Neuron (in vitro differentiated cells): Measurements from ENCODE around the gene UNC5B.

Source experiments
- H2AFZ ChIP-seq: one replicate; pipeline ENCODE4 v1.6.1; 2013; ENCODE audit warnings: low read depth, mild to moderate bottlenecking, inconsistent platforms, low read length, moderate library complexity
- H3K27me3 ChIP-seq: one replicate; pipeline ENCODE4 v1.6.1; 2013; ENCODE audit warnings: low read length; ENCODE audit not compliant: insufficient read depth
- H3K36me3 ChIP-seq: one replicate; pipeline ENCODE4 v1.6.1; 2013; ENCODE audit warnings: low read length; ENCODE audit not compliant: insufficient read depth
- H3K4me1 ChIP-seq: one replicate; pipeline ENCODE4 v1.6.1; 2013; ENCODE audit warnings: low read length; ENCODE audit not compliant: insufficient read depth
- H3K4me3 ChIP-seq: 2 replicates; pipeline ENCODE4 v1.5.1; 2013; ENCODE audit warnings: mild to moderate bottlenecking, low read length, moderate library complexity
- H3K9me3 ChIP-seq: one replicate; pipeline ENCODE4 v1.6.1; 2013; ENCODE audit warnings: low read length

The UNC5B gene

DNA sequence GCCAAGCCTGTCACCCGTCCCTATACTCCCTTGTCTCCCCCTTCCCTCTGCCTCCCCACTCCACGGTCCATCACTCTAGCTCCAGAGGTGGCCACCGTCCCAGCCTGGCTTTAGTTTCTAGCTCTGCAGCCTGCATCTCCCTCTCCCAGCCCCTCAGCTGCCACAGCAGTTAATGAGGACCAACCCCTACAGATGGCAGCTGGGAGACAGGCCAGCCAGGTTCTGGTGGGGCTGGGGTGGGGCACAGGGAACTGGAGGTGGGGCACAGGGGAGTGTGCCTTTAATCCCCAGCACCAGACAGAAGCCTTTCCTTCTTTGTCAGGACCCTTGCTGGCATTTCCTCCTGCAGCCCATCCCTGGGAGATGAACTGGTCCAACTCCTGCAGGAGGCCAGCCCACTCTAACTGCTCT is 21.1 kb downstream of the UNC5B start:
- no peaks in the 10 kb centered on the region for H3K36me3 ChIP-seq
- H3K9me3 ChIP-seq = no peaks in the 10 kb centered on the region
- no peak overlapping the region for H2AFZ ChIP-seq
- H3K4me1 ChIP-seq = no peaks in the 10 kb centered on the region
- H3K4me3 ChIP-seq = no peak overlapping the region
- peaks cover 30% of the 10 kb centered on the region for H3K27me3 ChIP-seq

DNA sequence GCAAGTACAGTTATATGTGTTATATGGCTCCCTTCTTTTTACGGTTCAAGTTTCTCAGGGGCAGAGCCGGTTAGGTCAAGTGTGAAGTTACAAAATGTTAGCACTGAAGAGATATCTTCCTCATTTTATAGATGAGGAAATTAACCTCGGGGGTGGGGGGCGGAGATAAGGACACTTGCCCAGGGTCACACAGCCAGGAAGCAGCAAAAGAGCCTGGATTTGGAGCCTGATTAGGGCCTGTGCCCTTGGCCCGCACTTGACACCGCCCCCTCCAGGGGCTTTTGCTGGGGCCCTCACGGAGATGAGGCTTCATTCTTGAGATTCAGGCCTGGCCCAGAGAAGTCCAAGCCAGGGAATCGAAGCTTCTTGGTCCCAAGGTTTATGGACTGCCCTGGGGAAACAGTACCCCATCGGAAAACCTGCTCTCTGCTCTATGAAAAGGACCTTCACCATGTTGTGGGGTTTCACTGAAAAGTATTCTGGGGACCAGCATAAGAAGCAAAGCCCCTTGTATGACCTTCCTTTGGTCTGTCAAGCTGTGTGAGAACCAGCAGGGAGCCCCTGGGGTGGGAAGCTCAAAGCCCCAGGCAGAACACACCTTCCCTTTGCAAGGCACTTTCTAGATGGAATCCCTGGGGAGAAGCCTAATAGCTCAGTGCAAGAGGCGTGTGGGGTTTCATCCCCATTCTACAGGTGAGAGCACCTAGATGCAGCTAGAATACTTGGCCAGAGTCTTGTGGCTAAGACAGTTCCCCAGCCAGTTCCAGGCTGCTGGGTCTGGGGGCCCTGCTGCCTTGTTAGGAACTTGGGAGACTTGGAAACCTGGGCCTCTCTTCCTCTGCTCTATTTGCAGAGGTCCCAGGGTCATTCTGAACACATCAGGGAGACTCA is 21.9 kb downstream of the UNC5B start:
- H3K36me3 ChIP-seq = no peaks in the 10 kb centered on the region
- no peaks in the 10 kb centered on the region for H3K9me3 ChIP-seq
- H2AFZ ChIP-seq = no peak overlapping the region
- H3K27me3 ChIP-seq = peaks cover 30% of the 10 kb centered on the region
- no peak overlapping the region for H3K4me3 ChIP-seq
- no peaks in the 10 kb centered on the region for H3K4me1 ChIP-seq

GRCh38 chr10:71234970-71235685 is 22.8 kb downstream of the UNC5B start:
- Histone ChIP-seq H3K4me3 (no peak overlapping the region), H3K27me3 (peaks cover 30% of the 10 kb centered on the region)

GRCh38 chr10:71235808-71236207 is 23.4 kb downstream of the UNC5B start:
- Histone ChIP-seq H3K4me1 (no peaks in the 10 kb centered on the region), H3K36me3 (no peaks in the 10 kb centered on the region), H2AFZ (no peak overlapping the region), H3K4me3 (no peak overlapping the region), H3K9me3 (no peaks in the 10 kb centered on the region), H3K27me3 (peaks cover 34% of the 10 kb centered on the region)

More at GRCh38 chr10:71234970-71235685, 22.8 kb downstream of the UNC5B start:
- no peaks in the 10 kb centered on the region for H3K9me3 ChIP-seq
- H3K36me3 ChIP-seq = no peaks in the 10 kb centered on the region
- no peak overlapping the region for H2AFZ ChIP-seq
- no peaks in the 10 kb centered on the region for H3K4me1 ChIP-seq

- Histone ChIP-seq H3K4me3 (no peak overlapping the region), H3K4me1 (no peaks in the 10 kb centered on the region), H3K9me3 (no peaks in the 10 kb centered on the region), H3K36me3 (no peaks in the 10 kb centered on the region), H2AFZ (no peak overlapping the region), H3K27me3 (peaks cover 34% of the 10 kb centered on the region)
These were observed 23.9 kb downstream of the UNC5B start for GRCh38 chr10:71236286-71236685.

GRCh38 chr10:71236822-71237682 is 24.7 kb downstream of the UNC5B start:
- H3K4me3 ChIP-seq = no peak overlapping the region
- H3K27me3 ChIP-seq = peaks cover 34% of the 10 kb centered on the region
- H3K36me3 ChIP-seq = no peaks in the 10 kb centered on the region
- H2AFZ ChIP-seq = no peak overlapping the region
- H3K9me3 ChIP-seq = no peaks in the 10 kb centered on the region
- H3K4me1 ChIP-seq = no peaks in the 10 kb centered on the region

- no peaks in the 10 kb centered on the region for H3K4me1 ChIP-seq
- H3K4me3 ChIP-seq = no peak overlapping the region
- H3K27me3 ChIP-seq = peaks cover 28% of the 10 kb centered on the region
- no peak overlapping the region for H2AFZ ChIP-seq
- no peaks in the 10 kb centered on the region for H3K36me3 ChIP-seq
- H3K9me3 ChIP-seq = no peaks in the 10 kb centered on the region
These were observed 25.7 kb downstream of the UNC5B start for GRCh38 chr10:71237843-71238623.

GRCh38 chr10:71238626-71239025 is 26.3 kb downstream of the UNC5B start:
- no peak overlapping the region for H3K4me3 ChIP-seq
- peaks cover 25% of the 10 kb centered on the region for H3K27me3 ChIP-seq
- no peaks in the 10 kb centered on the region for H3K4me1 ChIP-seq
- no peak overlapping the region for H2AFZ ChIP-seq
- H3K9me3 ChIP-seq = no peaks in the 10 kb centered on the region
- H3K36me3 ChIP-seq = no peaks in the 10 kb centered on the region

GRCh38 chr10:71239131-71239915 is 27.0 kb downstream of the UNC5B start:
- H3K4me3 ChIP-seq = no peak overlapping the region
- no peaks in the 10 kb centered on the region for H3K4me1 ChIP-seq
- H3K9me3 ChIP-seq = no peaks in the 10 kb centered on the region
- no peak overlapping the region for H2AFZ ChIP-seq
- H3K36me3 ChIP-seq = no peaks in the 10 kb centered on the region
- peaks cover 22% of the 10 kb centered on the region for H3K27me3 ChIP-seq

DNA sequence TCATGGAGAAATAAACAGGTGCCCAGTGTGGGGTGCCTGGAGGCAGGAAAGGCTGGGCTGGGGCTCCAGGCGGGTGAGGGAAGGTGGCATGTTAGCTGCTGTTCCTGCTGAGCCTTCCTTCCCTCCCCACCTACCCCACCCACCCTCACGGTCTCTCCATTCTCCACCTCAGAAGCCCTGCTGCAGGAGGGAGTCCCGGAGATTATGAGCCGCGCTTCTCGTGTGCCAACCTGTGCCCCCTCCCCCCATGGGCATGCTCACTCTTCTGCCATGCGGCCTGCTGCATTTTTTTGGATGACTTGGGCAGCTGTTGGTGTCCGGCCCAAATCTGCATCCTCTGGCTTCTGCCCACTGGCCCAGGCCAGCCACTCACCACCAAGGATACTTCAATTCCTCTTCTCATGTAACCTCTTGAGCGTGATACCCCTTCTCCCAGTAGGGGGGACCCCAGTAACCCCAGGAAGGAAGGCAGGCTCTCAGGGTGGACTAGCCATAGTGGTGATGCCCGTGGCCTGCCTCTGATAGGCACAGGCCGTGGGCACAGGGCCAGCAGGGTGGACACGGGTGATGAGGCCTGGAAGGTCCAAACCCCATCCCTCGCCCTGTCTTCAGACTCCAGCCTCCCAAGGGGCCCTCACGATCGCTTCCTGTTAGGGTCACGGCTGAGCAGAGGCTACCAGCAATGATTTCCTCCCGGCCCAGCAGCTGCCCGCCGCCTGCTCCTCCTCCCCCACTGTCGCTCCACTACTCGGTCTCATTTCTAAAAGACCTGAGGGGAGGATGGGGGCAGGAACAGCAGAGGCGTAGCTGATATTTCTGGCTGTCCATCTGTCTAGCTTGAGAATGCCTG is 27.8 kb downstream of the UNC5B start:
- Histone ChIP-seq H3K9me3 (no peaks in the 10 kb centered on the region), H3K27me3 (peaks cover 15% of the 10 kb centered on the region), H3K36me3 (no peaks in the 10 kb centered on the region), H2AFZ (no peak overlapping the region), H3K4me3 (no peak overlapping the region), H3K4me1 (no peaks in the 10 kb centered on the region)

DNA sequence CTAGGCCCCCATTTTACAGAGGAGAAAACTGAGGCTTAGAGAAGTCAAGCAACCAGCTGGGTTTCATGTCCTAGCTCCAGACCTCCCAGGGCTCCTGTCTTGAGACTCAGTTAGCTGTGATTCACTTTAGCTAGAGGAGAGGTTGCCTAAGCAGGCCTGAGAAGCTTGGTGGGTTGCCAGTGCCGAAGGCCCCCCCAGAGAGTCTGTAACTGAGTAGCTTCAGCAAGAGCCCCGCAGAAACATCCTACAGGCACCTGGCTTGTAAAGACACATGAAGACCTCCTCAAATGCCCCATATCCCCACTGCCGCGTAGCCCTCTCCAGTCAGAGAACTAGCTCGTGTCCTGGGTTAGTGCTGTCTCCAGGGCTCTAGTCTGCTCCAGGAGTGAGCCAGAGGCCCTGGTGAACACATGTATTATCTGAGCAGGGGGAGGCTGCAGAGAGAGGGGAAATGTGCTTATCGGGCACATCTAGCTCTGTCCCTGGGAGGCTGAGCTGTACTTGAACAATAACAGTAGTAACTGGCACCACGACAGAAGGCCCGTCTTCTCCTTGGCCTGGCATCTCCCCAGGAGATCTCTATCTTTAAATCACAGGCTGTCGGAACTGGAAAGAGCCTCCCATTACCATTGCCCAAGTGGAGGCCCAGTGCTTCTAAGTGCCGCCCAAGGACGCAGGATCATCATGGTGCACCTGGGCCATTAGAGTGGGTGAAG is 28.9 kb downstream of the UNC5B start:
- Histone ChIP-seq H3K4me1 (no peaks in the 10 kb centered on the region), H3K36me3 (no peaks in the 10 kb centered on the region)

More for the DNA sequence above, 28.9 kb downstream of the UNC5B start:
- H2AFZ ChIP-seq = no peak overlapping the region
- H3K9me3 ChIP-seq = no peaks in the 10 kb centered on the region
- H3K27me3 ChIP-seq = peaks cover 9% of the 10 kb centered on the region
- no peak overlapping the region for H3K4me3 ChIP-seq
